GM21737 (cell line): ENCODE results near the gene TPPP3.
"Not testable (repeated sequence)": the region's sequence is repeated elsewhere in the genome, so short reads cannot be mapped to it uniquely, and the experiment has no call there.

Experiments
- ATAC-seq: cut with Tn5 transposase; IDR thresholded peaks from one replicate; pipeline ENCODE4 v1.9.1; 2021; ENCODE audit warnings: mild to moderate bottlenecking, moderate library complexity; ENCODE audit not compliant: unreplicated experiment

TPPP3 gene

DNA sequence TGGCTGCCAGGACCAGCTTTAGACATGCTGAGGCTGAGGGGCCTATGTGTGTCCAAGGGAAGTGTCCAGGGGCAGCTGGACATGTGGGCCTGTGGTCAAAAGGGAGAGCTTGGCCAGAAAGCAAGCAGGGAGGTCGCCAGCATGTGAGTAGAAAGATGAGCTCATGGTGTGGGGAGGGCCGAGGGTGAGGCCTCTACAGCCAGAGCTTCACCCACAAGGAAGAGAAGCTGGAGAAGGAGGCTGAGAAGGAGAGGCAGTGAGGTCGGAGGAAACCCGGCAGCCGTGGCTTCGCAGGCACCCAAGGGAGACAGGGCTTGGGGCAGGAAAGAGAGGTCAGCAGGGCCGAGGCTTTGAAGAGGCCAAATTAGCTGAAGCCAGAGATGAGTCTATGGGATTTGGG, 33.7 kb upstream of the TPPP3 start:
- no peak for ATAC-seq

DNA sequence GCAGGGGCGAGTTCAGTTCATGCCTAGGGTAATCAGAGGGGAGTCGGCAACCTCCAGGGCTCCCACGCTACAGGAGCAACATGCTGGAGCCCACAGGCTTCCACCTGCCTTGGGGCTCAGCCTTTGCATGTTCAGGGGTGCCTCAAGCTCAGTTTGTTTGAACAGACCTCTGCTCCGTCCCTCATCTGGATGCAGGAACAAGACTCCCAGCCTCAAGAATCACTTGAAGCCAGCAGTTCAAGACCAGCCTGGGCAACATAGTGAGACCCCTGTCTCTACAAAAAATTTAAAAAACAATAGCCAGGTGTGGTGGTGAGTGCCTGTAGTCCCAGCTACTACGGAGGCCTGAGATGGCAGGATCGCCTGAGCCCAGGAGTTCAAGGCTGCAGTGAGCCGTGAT, 32.7 kb upstream of the TPPP3 start:
- no peak for ATAC-seq

DNA sequence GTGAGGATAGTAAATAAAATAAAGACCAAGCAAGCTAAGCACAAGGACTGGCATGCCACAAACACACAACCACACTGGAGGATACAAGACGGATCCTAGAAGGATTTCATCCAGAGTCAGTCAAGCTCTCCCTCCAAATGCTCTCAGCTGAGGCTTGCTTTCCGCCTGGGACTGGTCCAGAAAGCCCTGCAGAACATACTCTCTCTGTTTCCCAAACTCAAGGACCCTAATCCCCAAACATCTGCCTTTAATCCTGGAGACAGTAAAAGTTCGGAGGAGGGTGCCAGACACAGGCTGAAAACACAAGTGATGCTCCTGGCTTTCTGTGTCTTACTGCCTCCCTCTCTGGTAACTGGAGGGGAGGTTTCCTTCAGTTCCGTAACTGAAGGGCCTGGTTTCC, 32.3 kb upstream of the TPPP3 start:
- ATAC-seq: no peak

DNA sequence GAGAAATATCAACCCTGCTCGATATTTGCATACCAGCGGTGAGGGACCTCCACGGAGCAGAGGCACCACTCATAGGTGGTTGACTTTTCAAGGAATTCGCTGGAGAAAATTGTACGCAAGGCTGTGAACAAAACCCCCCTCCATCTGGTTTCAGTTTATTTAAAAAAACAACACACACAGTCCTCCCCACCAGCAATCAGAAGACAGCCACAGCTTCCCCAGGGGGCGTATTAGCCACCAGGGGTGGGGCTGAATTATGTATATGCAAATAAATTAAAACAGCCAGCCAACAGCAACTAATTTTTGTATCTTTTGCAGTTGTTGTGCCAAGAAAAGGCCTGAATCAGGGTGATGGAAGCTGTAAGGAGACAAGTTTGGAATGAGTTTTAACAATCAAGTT, 31.8 kb upstream of the TPPP3 start:
- ATAC-seq: no peak

DNA sequence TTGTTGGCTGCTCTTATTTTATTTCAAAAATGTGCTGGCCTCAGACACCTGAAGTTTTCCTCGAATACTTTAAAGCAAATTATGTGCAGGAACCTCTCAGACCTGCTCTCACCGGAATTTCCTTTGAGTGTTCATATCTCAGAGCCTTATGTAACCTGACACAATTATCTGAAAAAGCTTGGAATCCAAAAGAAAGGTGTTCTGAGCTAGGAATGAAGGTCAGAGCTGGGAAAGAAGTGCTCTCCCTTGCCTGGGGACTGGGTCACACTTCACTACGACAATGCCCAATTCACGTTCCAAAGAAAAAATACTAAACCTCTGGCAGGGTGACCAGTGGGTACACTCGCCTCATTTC, 30.9 kb upstream of the TPPP3 start:
- ATAC-seq: no peak

DNA sequence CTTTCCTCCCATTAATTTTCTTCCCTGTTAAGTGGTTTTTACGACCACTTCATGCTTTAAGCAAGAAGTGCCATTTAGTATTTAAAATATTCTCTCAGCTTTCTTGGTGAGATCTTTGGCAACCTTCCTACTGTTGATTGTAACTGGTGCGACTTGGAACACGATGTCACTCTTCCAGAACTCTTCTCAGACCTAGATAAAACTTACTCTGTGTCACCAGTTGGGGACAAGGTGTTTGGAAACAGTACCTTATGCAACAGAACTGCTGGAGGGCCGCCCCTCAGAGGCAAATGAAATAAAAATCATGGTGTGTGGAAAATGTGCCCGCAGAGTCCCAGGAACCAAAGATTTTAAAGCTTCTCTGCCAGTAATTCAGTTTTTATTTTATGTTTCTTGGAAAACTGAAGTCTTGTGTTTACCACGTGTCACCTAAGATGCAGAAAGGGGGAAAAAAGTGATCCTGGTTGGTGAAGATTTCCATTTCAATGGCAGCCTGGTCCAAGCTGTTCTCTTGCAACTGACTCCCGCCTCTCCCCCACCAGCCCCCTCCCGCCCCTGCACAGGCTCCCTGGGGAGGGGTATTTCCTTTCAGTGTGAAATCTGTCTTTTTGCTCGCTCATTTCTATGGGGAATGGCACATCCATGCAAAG, 30.4 kb upstream of the TPPP3 start:
- no peak for ATAC-seq

DNA sequence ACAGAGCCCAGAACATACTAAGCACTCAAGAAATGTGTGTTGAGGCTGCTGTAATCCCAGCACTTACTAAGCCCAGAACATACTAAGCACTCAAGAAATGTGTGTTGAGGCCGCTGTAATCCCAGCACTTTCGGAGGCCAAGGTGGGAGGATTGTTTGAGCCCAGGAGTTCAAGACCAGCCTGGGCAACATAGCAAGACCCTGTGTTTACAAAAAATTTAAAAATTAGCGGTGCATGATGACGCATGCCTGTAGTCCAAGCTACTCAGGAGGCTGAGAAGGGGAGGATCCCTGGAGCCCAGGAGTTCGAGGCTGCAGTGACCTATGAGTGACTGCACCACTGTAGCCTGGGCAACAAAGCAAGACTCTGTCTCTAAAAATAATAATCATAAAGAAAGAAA, 29.7 kb upstream of the TPPP3 start:
- no peak for ATAC-seq

DNA sequence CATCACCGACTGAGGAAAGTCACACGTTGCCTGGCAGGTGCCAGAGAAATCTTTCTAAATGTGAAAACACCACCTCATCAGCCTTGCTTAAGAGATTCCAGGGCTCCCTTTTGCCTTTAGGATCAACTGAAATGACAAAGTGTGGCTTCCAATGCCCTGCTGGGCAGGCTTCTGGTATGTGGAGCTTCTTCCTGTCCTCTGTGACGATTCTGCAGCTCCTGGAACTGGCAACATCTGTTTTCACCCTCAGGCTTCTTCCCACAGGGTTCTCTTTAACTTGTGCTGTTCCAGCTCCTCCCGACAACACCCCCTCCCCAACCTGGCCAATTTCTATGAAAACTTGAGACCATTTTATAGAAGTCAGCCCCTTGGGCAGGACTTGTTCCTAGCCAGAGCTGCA, 27.7 kb upstream of the TPPP3 start:
- ATAC-seq: no peak

DNA sequence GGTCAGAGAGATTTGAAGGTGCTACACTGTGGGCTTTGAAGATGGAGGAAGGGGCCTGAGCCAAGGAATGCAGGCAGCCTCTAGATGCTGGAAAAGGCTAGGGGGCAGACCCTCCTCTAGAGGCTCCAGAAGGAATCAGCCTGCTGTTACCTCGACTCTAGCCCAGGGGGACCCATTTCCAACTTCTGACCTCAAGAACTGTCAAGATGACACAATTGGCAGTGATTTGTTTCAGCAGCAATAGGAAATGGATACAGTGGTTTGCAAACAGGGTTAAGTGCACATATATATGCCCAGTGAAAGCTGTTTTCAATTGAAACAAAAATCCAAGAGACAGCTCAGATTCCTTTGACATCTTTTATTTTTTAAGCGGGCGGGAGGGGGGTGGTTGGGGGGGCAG, 26.6 kb upstream of the TPPP3 start:
- ATAC-seq: no peak

DNA sequence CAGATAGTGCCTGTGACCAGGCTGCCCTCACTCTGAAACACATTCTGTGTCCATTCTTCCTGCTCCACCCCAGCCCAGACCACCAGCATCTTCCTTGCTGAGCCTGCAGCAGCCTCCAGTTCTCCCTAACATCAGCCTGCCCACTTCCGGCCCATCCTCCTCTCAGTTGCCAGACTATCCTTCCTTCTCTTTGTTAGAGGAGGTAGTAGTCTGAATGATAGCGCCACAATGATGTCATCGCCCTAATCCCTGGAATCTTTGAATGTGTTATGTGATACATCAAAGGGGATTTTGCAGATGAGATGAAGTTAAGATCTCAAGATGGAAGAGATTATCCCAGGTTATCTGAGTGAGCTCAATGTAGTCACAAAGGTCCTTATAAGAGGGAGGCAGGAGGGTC, 26.2 kb upstream of the TPPP3 start:
- ATAC-seq: no peak

DNA sequence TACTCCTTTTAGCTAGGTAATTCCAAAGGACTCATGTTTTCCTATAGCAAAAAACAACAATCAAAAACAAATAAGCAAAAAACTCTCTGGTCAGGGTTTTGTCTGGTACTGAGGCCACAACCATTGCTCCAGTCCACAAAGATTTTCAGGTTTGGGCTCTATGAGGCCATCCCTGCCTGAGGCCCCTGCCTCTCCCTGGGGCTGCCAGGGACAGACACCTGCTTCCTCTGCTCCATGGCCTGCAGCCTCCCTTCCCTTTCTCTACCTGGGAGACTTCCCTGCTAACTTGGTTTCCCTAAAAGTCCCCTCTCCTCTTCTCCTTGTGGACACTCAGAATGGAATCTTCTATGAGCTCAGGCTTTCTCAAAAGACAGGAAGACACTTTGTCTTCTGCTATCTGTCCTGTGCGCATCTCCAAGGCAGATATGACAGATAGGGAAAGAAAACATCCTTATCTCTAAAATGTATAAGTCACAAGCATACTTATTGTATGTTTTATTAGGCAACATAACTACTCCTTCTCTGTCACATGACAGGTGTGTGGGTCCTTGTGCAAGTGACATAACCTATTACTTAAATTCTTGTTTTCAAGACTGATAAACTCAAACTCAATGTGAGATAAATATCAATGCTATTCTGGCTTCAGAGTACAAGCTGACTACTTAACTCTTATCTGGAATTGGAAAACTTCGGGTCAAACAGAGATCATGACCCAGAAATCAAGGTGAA, 24.2 kb upstream of the TPPP3 start:
- ATAC-seq: no peak

DNA sequence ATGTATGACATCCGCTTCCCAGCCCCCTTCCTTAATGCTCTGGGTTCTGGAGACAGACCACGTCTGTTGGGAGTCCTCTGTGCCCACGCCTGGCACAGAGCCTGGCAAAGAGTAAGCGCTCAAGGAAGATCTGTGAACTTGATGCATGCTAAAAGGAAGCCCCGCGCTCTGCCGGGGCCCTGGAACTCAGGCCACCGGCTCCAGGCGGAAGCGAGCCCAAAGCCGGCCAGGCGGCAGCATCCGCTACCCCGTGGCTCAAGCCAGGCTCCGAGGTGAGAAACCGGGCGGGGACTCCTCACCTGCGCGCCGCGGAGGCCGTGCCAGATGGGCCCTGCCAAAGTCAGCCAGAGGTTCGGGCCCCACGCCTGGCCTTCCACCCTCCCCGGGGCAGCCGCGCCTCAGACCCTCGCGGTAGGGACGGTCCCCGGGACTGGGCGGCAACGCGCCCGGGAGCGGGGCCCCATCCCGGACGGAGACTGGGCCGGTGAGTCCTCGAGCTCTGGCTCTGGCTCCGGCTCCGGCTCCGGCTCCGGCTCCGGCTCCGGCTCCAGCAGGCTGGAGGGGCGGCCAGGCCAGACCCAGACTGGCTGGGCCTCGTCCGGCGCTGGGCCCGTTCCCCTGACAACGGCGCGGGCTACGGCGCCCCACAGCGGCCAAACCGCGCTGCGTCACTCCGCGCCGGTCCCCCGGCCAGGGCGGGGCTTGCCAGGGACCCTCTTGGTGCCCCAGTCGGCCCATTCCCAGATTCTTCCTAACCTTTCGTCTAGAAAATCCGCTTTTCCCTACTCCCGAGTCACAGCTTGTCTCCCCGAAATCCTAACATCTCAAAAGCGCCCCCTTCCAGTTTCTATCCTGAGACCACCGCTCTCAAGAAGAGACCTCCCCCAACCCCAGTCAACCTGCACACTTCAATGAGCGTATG, 22.8 kb upstream of the TPPP3 start, which contains the start of gene ZDHHC1:
TSS of gene ZDHHC1 (minus strand) at position 606 of the 922 bp plus-strand sequence. CDS start 8,702 bp downstream, outside the sequence.
- ATAC-seq: peak; percentile 77

DNA sequence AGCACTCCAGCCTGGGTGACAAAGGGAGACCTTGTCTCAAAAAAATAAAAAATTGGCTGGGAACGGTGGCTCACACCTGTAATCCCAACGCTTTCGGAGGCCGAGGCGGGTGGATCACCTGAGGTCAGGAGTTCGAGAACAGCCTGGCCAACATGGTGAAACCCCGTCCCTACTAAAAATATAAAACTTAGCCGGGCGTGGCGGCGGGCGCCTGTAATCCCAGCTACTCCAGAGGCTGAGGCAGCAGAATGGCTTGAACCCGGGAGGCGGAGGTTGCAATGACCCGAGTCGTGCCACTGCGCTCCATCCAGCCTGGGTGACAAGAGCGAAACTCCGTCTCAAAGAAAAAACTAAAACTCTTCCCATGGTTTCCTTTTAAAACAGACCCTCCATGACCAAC, 22.1 kb upstream of the TPPP3 start:
- ATAC-seq: not testable (repeated sequence)

DNA sequence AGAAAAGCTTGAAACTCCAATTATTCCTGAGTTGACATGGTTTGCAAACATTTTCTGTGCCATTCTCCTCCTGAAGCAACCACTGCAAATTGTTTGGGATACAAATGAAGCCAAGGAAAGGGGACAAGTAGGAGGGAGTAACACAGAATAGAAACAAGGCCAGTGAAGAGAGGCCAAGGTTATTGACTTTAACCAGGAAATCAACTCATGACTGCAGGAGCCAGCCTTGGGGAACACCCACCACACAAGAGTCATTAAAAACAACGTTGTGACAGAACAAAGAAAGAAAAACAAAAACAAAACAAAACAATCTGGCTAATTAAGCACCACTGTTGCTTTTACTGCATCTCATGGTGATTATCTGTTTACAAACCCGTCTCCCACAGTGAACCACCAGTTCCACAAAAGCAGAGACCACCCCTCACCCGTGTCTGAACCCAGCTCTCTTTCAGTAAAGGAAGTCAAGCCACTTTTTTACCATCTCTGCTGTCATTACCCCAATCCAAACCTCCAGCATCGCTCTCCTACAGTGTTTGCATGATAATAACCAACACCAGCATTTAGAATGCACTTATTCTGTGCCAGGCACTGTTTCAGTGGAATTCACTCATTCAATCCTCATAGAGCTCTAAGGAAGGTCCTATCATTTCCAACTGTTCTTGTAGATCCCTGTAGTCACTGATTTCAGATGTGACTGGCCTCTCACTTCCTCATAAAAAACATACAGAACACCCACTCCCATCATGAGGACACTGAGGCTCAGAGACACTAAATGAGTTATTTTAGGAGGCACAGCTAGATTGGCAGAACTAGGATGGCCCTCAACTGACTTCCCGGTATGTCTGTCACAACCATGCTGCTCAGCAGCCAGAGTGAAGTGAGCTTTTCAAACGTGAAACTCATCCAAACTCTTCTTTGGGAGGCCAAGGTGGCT, 20.9 kb upstream of the TPPP3 start:
- ATAC-seq: no peak

DNA sequence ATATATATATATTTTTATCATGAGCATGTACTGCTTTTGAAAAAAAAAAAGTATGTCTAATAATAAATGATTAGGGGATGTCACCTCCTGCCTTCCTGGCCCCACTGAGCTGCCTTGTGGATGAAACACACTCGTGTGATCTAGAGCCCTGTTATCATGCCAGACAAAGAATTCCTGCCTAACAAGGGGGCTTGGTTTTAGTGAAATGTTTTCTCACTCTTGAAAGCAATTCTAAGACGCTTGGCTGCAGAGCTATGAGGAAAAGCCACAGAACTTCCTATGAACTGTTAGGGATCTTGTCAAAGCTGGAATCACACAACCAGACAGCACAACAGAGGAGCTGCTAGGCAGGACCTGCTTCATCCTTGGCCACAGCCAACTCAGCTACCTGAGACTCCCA, 19.0 kb upstream of the TPPP3 start:
- no peak for ATAC-seq

DNA sequence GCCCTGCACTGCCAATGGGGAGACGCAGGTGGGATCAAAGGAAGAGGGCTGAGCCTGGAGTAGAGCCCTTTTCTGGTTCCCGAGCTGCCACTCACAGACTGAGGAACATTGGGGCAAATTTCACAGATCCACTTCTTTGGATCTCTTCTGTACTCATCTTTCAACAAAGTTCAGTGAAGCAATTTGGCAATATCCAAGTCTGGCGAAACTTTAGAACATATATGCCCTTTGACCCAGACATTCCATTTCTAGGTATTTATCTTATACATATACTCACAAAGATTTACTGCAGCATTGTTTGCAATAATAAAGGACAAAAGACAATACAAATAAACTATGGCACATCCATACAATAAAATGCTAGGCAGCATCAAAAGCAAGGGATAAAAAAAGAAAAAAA, 18.0 kb upstream of the TPPP3 start:
- no peak for ATAC-seq

DNA sequence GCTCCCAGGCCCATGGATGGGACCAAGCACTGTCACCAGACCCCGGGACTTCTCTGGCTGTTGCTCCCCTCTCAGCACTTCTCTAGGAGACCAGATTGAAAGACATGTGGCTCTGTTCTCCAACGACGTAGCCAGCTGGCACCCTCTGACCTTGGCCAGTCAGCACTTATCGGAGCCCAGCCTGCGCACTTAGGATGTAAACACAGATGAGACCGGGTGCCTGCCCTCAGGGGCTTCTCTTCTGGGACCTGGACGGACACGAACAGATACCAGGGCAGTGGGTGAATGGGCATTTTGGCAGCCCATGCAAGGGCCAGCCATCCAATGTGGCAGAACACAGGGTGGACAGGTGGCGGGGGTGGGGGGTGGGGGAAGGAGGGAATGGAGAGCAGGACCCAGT, 16.3 kb upstream of the TPPP3 start:
- no peak for ATAC-seq

DNA sequence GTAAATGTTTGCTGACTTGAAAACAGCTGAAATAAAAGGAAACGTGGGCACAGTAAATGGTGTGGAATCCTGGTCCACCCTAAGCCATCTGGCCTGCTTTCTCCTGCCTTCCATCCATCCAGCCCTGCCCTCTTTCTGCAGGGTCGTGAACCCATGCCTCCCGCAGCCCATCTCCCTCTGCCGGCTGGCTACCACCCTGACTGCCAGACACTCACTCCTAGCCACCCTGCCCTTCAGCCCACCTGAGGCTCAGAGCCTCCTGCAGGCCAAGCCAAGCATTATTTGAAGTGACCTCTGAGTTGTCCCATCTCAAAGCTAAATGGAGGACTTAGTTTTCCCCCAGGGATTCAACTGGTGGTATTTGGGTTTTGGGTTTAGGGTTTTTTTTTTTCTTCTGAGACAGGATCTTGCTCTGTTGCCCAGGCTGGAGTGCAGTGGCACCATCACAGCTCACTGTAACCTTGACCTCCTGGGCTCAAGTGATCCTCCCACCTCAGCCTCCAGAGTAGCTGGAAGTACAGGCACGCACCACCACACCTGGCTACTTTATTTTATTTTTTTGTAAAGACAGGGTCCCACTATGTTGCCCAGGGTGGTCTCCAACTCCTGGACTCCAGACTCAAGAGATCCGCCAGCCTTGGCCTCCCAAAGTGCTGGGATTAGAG, 14.6 kb upstream of the TPPP3 start:
- ATAC-seq: no peak

DNA sequence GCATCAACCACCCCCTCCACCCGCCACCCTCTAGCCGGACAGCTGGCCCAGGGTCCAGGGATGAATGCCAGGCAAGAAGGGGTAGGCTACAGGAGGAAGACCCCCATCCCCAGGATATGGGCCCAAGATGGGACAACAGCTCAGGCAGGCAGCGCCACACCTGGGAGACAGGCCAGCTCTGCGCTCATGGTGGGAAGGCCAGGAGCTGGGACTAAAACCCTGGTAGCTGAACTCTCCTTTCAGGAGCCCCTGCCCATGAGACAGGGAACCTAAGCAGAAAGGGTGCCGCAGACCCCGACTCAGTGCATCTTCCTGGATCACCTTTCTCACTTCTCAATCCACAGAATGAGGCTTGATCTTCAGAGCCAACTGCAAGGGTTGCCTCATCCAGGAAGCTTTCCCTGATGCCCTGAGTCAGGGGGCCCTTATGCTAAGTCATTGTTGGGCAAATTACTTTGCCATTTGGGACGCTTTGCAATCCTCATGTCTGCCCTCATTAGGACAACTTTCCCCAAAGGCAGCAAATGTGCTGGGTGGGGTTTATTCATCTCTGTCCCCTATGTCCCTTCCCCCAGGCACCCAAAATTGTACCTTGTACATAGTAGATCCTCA, 14.0 kb upstream of the TPPP3 start:
- no peak for ATAC-seq
